Measurements from ENCODE around the gene BTLA.

Gene BTLA

DNA sequence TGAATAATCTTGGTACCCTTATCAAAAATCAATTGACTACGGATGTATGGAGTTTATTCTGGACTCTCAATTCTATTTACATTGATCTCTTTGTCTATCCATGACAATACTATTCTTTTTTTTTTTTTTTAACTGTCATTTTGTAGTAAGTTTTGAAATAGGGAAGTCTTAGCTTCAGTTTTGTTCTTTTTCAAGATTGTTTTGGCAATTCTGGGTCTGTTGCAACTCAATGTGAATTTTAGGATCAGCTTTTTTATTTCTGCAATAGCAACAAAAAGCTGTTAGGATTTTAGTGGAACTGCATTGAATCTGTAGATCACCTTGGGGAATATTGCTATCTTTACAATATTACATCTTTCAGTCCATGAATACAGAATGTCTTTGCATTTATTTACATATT is 21.4 kb downstream of the BTLA start:
- Histone ChIP-seq H3K27ac (ENCODE audit: extremely low read depth, low read depth, low read length) (no peak overlapping the region), H3K36me3 (ENCODE audit: control insufficient read depth in 2 of 2, insufficient read depth in 1 of 2, low read length in 2 of 2) (no peaks in the 10 kb centered on the region), H3K9me3 (ENCODE audit: control insufficient read depth, insufficient read depth, low read depth, low read length) (no peaks in the 10 kb centered on the region), H3K4me1 (ENCODE audit: control insufficient read depth, insufficient read depth, low read length) (no peaks in the 10 kb centered on the region), H3K4me3 (ENCODE audit: low read depth, low read length) (no peak overlapping the region)
- TF ChIP-seq HOXD13 (CRISPR knock-in tag; IDR thresholded peaks at IDR 0.05; ENCODE audit: borderline replicate concordance): no peak
- TF ChIP-seq ZNF280C (tag by site-specific recombination; IDR thresholded peaks at IDR 0.05): no peak
- TF ChIP-seq ZNF324 (tag by site-specific recombination; IDR thresholded peaks at IDR 0.05): no peak
- CTCF ChIA-PET: interaction anchor here (1.3 kb wide), 1 partner anchor 21 kb away, joined by 4 read pairs; the partner anchor contains the start of gene BTLA
- POLR2A ChIA-PET: no interaction called here

DNA sequence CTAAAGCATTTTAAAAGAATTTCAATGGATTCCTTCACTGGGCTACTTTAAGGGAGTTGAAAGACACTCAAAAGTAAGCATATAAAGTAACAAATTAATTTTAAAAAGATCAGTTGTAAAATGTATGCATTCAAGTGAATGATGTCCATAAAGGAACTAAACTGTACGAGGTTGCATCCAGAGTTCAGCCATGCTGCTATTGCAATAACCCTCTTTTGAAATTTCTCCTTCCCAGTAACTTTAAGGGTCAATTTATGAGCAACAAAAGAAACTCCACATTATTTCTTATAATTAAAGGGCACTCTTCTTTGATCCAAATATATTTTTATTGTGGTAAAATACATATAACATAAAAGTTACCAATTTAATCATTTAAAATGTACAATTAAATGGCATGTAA is 22.9 kb downstream of the BTLA start:
- no peak overlapping the region for H3K4me3 ChIP-seq (ENCODE audit: low read depth, low read length)
- no peak overlapping the region for H3K27ac ChIP-seq (ENCODE audit: extremely low read depth, low read depth, low read length)
- ChIA-PET POLR2A (no interaction called here), CTCF (no interaction called here)
- H3K36me3 ChIP-seq (ENCODE audit: control insufficient read depth in 2 of 2, insufficient read depth in 1 of 2, low read length in 2 of 2): no peaks in the 10 kb centered on the region
- no peaks in the 10 kb centered on the region for H3K9me3 ChIP-seq (ENCODE audit: control insufficient read depth, insufficient read depth, low read depth, low read length)
- H3K4me1 ChIP-seq (ENCODE audit: control insufficient read depth, insufficient read depth, low read length): no peaks in the 10 kb centered on the region
- TF ChIP-seq ZNF768 (tag by site-specific recombination; IDR thresholded peaks at IDR 0.05) (no peak), ZNF843 (tag by site-specific recombination; IDR thresholded peaks at IDR 0.05) (no peak), ZNF626 (tag by site-specific recombination; IDR thresholded peaks at IDR 0.05) (no peak), ZNF629 (tag by site-specific recombination; IDR thresholded peaks at IDR 0.05) (no peak), ZNF518A (tag by site-specific recombination; conservative IDR thresholded peaks at IDR 0.05; ENCODE audit: low read depth) (no peak), ZNF776 (tag by site-specific recombination; IDR thresholded peaks at IDR 0.05; ENCODE audit: borderline replicate concordance) (no peak)

- POLR2A ChIA-PET: no interaction called here
Observed at GRCh38 chr3:112474796-112475195, 24.5 kb downstream of the BTLA start.

More at GRCh38 chr3:112474796-112475195, 24.5 kb downstream of the BTLA start:
- no peak overlapping the region for H3K27ac ChIP-seq (ENCODE audit: extremely low read depth, low read depth, low read length)
- no peaks in the 10 kb centered on the region for H3K9me3 ChIP-seq (ENCODE audit: control insufficient read depth, insufficient read depth, low read depth, low read length)
- H3K4me3 ChIP-seq (ENCODE audit: low read depth, low read length): no peak overlapping the region
- TF ChIP-seq ZNF174 (tag by site-specific recombination; IDR thresholded peaks at IDR 0.05): no peak
- TF ChIP-seq ZNF214 (tag by site-specific recombination; IDR thresholded peaks at IDR 0.05; ENCODE audit: borderline replicate concordance): no peak
- TF ChIP-seq ZNF747 (tag by site-specific recombination; IDR thresholded peaks at IDR 0.05): no peak
- TF ChIP-seq PATZ1 (tag by site-specific recombination; IDR thresholded peaks at IDR 0.05): no peak
- no peak for TF ChIP-seq BCL11B (tag by site-specific recombination; IDR thresholded peaks at IDR 0.05; ENCODE audit: low read depth)
- TF ChIP-seq ZNF837 (tag by site-specific recombination; IDR thresholded peaks at IDR 0.05): no peak
- TF ChIP-seq SP7 (tag by site-specific recombination; IDR thresholded peaks at IDR 0.05): no peak
- no peak for TF ChIP-seq ZBTB21 (tag by site-specific recombination; IDR thresholded peaks at IDR 0.05)
- CTCF ChIA-PET: no interaction called here
- no peaks in the 10 kb centered on the region for H3K36me3 ChIP-seq (ENCODE audit: control insufficient read depth in 2 of 2, insufficient read depth in 1 of 2, low read length in 2 of 2)
- H3K4me1 ChIP-seq (ENCODE audit: control insufficient read depth, insufficient read depth, low read length): no peaks in the 10 kb centered on the region
